ENCODE measurements around the gene CGB3.
"Not testable (repeated sequence)": the region's sequence is repeated elsewhere in the genome, so short reads cannot be mapped to it uniquely, and the experiment has no call there.

The CGB3 gene

DNA sequence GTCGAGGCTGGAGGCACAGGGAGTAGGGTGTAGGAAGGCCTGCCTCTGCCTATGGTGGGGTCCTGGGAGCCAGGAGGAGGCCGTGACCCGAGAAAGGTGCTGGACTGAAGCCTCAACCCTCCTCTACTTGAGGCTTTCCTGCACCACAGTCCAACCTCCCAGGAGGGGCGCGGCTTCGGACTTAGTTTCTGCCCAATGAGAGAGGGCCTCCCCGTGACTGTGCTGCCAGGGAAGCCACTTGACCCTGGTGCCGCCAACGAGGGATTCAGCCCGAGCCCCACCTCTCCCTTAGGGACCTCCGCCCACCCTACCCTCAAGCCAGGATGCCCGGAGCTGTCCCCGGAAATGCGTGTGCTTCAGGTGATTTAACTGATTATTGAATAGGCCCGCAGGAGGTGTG lies at the start of gene CGB3:
CGB3 (minus strand) TSS at position 101 of the 400 bp plus-strand sequence. CDS start 362 bp downstream, outside the sequence.
- DNase-seq (ENCODE audit: low read depth in 2 of 3, low spot score in 2 of 3): not testable (repeated sequence)

DNA sequence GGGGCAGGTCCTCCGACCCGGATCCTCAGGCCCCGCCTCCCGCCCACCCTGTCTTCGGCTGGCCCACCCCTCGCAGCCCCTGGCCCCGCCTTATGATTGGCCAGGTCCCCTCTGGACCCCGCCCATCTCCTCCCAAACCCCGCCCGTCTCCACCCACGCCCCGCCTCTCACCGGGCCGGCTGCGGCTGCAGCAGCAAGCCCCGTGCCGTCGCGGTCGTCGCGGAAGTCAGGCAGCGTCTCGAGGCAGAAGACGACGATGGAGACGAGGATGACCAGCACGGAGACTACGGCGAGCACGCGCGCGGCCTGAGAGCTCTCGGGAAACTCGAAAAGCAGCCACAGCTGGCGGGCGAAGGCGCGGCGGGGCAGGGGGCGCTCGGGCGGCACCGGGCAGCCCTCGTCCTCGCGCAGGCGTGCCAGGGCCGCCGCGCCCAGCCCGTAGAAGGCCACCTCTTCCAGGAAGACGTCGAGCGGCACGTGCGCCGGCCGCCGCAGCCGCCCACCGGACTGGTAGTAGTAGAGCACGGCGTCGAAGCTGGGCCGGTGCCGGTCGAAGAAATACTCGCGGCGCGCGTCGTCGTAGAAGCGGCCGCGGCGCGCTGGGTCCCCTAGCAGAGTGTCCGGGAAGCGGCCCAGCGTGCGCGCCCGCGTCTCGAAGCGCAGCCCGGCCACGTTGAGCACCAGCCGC lies 47.9 kb upstream of the CGB3 start:
- no peak for DNase-seq (ENCODE audit: low read depth in 2 of 3, low spot score in 2 of 3)

DNA sequence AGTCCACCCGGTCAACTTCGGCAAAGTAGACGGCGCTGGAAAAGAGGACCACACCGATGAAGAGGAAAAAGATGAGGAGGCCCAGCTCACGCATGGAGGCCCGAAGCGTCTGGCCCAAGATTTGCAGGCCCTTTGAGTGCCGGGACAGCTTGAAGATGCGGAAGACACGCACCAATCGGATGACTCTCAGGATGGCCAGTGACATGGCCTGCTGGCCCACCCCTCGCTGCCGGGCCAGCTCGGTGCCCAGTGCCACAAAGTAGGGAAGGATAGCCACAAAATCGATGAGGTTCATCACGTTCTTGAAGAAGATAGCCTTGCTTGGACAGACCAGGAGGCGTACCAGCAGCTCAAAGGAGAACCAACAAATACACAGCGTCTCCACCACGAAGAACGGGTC lies 46.3 kb upstream of the CGB3 start:
- DNase-seq (ENCODE audit: low read depth in 2 of 3, low spot score in 2 of 3): no peak

GRCh38 chr19:49069026-49069425 lies 44.9 kb upstream of the CGB3 start:
- no peak for DNase-seq (ENCODE audit: low read depth in 2 of 3, low spot score in 2 of 3)

DNA sequence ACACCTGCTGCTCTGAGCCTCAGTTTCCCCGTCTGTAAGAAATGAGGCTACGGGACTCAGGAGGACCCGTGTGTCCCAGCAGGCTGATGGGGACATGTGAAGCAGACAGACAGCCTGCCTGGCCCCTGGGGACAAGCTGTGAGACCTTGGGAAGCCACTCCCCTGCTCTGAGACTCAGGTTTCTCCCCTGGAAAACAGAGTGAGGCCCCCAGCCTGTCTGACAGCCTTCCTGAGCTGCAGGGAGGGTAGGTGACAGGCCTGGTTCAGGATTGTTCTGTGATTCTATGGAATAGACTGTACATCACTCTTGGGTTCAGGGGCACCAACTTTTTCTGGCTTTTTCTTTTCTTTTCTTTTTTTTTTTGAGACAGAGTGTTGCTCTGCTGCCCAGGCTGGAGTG lies 43.4 kb upstream of the CGB3 start:
- no peak for DNase-seq (ENCODE audit: low read depth in 2 of 3, low spot score in 2 of 3)

GRCh38 chr19:49065905-49066512 lies 41.9 kb upstream of the CGB3 start:
- DNase-seq (ENCODE audit: low read depth in 2 of 3, low spot score in 2 of 3): no peak

GRCh38 chr19:49064768-49065611 lies 40.9 kb upstream of the CGB3 start, which contains the start of gene NTF4:
TSS of gene NTF4 (minus strand) at chr19:49064818. CDS start at chr19:49061997, 2,821 bp downstream.
- DNase-seq (ENCODE audit: low read depth in 2 of 3, low spot score in 2 of 3): no peak

DNA sequence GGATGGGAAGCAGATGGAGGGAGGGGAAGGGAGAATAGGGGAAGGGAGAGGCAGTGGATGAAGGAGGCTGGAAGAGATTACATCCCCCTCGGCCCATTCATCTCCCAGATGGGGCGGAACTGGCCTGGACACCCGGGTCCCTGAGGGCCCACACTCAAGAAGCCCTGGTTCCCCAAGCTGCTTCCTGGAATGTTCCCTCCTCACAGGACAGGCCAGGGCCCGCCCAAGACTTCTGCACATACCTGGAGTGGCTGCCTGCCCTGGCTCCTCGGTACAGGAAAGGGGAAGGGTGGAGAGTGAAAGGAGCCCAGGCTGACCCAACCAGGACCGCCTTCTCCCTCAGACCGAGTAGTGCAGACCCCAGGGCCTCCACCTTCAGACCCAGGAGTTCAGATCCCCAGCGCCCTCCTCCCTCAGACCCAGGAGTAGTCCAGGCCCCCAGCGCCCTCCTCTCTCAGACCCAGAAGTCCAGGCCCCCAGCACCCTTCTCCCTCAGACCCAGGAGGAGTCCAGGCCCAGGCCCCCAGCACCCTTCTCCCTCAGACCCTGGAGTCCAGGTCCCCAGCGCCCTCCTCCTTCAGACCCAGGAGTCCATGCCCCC lies 40.0 kb upstream of the CGB3 start:
- DNase-seq (ENCODE audit: low read depth in 2 of 3, low spot score in 2 of 3): no peak

DNA sequence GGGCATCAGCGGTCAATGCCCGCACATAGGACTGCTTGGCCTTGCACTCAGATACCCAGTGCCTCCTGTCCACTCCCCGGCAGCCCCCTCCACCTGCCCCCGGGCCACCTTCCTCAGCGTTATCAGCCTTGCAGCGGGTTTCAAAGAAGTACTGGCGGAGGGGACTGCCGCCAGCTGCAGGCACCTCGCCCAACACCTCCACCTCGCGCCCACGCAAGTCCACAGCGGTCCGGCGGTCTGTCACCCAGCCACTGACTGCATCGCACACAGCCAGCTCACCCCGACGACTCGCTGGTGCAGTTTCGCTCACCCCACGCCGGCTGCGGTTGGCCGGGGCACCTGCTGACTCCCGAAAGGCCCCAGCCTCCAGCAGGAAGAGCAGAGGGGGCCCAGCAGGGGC lies 37.3 kb upstream of the CGB3 start:
- DNase-seq (ENCODE audit: low read depth in 2 of 3, low spot score in 2 of 3): no peak

DNA sequence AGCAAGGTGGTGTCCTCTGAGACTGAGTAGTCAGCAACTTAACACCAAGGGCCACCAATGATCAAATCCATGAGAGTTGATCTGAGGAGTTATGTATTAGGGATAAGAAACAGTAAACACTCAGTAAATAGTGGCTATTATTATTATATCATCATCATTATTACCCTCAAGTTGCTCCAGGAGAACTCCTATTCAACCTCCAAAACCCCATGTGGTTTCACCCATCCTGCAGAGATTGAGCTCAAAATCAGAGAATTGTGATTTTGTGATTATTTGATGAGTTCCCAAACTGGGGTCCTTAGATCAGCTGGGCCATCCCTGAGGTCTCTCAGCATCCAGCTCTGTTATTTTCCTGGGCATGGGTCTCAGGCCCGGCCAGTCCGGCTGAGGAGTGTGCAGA lies 36.9 kb upstream of the CGB3 start:
- no peak for DNase-seq (ENCODE audit: low read depth in 2 of 3, low spot score in 2 of 3)

GRCh38 chr19:49059053-49059452 lies 34.9 kb upstream of the CGB3 start:
- DNase-seq (ENCODE audit: low read depth in 2 of 3, low spot score in 2 of 3): no peak

DNA sequence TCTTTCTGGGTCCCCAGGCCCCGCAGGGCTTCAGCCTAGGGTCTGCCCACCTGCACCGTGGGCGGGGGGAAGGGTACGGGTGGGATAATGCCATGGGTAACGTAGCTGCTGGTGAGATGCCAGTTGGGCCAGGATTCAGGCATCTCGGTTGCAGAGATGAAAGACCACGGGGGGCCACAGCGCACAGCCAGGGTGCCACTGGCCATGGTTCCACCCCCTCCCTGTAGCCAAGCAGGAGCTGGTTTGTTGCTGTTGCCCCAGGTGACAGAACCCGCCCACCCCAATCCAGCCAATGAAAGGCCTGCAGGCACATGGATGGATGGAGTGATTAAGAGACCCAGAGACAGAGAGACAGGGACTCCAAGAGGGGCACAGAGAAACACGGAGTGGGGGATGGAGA lies 34.4 kb upstream of the CGB3 start:
- no peak for DNase-seq (ENCODE audit: low read depth in 2 of 3, low spot score in 2 of 3)

- no peak for DNase-seq (ENCODE audit: low read depth in 2 of 3, low spot score in 2 of 3)
Measured at GRCh38 chr19:49057636-49058234, 33.6 kb upstream of the CGB3 start, which contains the start of gene CGB7. TSS of gene CGB7 (minus strand) at chr19:49057749. CDS start at chr19:49055375, 2,374 bp downstream.

GRCh38 chr19:49056902-49057596 lies 32.9 kb upstream of the CGB3 start:
- DNase-seq (ENCODE audit: low read depth in 2 of 3, low spot score in 2 of 3): not testable (repeated sequence)

- no peak for DNase-seq (ENCODE audit: low read depth in 2 of 3, low spot score in 2 of 3)
Measured at GRCh38 chr19:49056101-49056901, 32.2 kb upstream of the CGB3 start.

DNA sequence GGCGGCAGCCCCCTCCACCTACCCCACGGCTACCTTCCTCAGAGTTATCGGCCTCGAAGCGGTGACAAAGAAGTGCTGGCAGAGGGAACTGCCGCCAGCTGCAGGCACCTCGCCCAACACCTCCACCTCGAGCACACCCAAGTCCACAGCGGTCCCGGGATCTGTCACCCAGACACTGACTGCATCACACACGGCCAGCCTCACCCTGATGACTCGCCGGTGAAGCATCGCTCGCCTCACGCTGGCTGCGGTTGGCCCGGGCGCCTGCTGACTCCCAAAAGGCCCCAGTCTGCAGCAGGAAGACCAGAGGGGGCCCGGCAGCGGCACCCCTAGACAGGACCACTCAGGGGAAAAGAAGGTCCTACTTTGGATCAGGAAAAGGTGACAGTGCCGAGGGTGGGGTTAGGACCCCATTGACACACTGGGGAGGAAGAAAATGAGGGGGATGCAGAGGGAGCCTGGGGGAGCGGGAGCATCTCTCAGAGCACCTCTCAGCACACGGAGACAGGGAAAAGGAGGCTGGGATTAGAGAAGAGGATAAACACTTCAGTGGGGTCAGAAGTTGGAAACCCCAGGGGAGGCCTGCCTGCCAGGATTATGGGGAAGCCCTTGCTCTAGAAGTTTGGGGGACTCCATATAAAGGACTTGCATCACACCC lies 26.4 kb upstream of the CGB3 start:
- not testable (repeated sequence) for DNase-seq (ENCODE audit: low read depth in 2 of 3, low spot score in 2 of 3)

DNA sequence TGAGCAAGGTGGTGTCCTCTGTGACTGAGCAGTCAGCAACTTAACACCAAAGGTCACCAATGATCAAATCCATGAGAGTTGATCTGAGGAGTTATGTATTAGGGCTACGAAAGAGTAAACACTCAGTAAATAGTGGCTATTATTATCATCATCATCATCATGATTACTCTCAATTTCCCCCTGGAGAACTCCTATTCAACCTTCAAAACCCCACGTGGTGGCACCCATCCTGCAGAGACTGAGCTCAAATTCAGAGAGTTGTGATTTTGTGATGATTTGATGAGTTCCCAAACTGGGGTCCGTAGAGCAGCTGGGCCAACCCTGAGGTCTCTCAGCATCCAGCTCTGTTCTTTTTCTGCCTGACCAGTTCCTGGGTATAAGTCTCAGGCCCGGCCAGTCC lies 25.7 kb upstream of the CGB3 start:
- DNase-seq (ENCODE audit: low read depth in 2 of 3, low spot score in 2 of 3): not testable (repeated sequence)

DNA sequence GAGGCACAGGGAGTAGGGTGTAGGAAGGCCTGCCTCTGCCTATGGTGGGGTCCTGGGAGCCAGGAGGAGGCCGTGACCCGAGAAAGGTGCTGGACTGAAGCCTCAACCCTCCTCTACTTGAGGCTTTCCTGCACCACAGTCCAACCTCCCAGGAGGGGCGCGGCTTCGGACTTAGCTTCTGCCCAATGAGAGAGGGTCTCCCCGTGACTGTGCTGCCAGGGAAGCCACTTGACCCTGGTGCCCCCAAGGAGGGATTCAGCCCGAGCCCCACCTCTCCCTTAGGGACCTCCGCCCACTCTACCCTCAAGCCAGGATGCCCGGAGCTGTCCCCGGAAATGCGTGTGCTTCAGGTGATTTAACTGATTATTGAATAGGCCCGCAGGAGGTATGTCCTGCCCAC lies 24.9 kb upstream of the CGB3 start, which contains the start of gene CGB8:
CGB8 (minus strand) TSS at position 101 of the 400 bp plus-strand sequence. CDS start 372 bp downstream, outside the sequence.
- DNase-seq (ENCODE audit: low read depth in 2 of 3, low spot score in 2 of 3): not testable (repeated sequence)

DNA sequence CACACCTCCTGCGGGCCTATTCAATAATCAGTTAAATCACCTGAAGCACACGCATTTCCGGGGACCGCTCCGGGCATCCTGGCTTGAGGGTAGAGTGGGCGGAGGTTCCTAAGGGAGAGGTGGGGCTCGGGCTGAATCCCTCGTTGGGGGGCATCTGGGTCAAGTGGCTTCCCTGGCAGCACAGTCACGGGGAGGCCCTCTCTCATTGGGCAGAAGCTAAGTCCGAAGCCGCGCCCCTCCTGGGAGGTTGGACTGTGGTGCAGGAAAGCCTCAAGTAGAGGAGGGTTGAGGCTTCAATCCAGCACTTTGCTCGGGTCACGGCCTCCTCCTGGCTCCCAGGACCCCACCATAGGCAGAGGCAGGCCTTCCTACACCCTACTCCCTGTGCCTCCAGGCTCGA lies 19.4 kb upstream of the CGB3 start, which contains the start of gene CGB5:
CGB5 (plus strand) TSS at position 301 of the 400 bp plus-strand sequence. CDS start 362 bp downstream, outside the sequence.
- DNase-seq (ENCODE audit: low read depth in 2 of 3, low spot score in 2 of 3): not testable (repeated sequence)
